CD14-positive monocyte (primary cell): ENCODE data around the gene PLA2G15. TPM values are rescaled to one million over a fixed set of nuclear protein-coding genes. Genes with fewer than 3 reads are reported as not detected.

Experiments used
- DNase-seq, 3 donors: peaks; one replicate each; pipeline ENCODE4 v3.0.0-alpha.2; 2011 to 2022
- H2AFZ ChIP-seq: 2 replicates; pipeline ENCODE4 v1.6.0; 2012; ENCODE audit warnings: mild to moderate bottlenecking, low read depth, low read length, inconsistent platforms; ENCODE audit not compliant: insufficient read depth, poor library complexity, severe bottlenecking
- H3K27ac ChIP-seq, 2 donors: 1 replicate in 1 of 2; 2 replicates in 1 of 2; pipeline ENCODE4 v1.5.1; 2012 to 2013; ENCODE audit warnings: low read length in 2 of 2, control low read depth in 1 of 2, inconsistent platforms in 1 of 2, low read depth in 1 of 2, mild to moderate bottlenecking in 1 of 2
- H3K27me3 ChIP-seq, 2 donors: one replicate each; pipeline versions ENCODE4 v1.6.0 to v1.6.1; 2011 to 2013; ENCODE audit warnings: low read length in 2 of 2; ENCODE audit not compliant: control insufficient read depth in 2 of 2, insufficient read depth in 2 of 2
- H3K36me3 ChIP-seq, 2 donors: replicated peaks in 1 of 2; 1 replicate in 1 of 2; 2 replicates in 1 of 2; pipeline versions ENCODE4 v1.5.1 to v1.6.1; 2012 to 2013; ENCODE audit warnings: low read length in 2 of 2, control low read depth in 1 of 2, inconsistent platforms in 1 of 2, mild to moderate bottlenecking in 1 of 2; ENCODE audit not compliant: insufficient read depth in 2 of 2, control insufficient read depth in 1 of 2
- H3K4me1 ChIP-seq, 2 donors: 1 replicate in 1 of 2; 2 replicates in 1 of 2; pipeline versions ENCODE4 v1.5.1 to v1.6.1; 2012 to 2013; ENCODE audit warnings: low read length in 2 of 2, control low read depth in 1 of 2, inconsistent platforms in 1 of 2, mild to moderate bottlenecking in 1 of 2, moderate library complexity in 1 of 2; ENCODE audit not compliant: insufficient read depth in 2 of 2, control insufficient read depth in 1 of 2
- H3K4me2 ChIP-seq: replicated peaks from 2 replicates; pipeline ENCODE3; 2012; ENCODE audit warnings: low read length, moderate library complexity, mild to moderate bottlenecking; ENCODE audit not compliant: poor library complexity, severe bottlenecking; ENCODE audit errors: extremely low read depth
- H3K4me3 ChIP-seq, 3 experiments: fragments of 200-600 bp in 1 of 3; sonication (generic) in 1 of 3; replicated peaks in 1 of 3; 1 replicate in 2 of 3; 2 replicates in 1 of 3; pipeline ENCODE4 v1.5.1; 2011 to 2013; ENCODE audit warnings: low read length in 3 of 3, mild to moderate bottlenecking in 3 of 3, control low read depth in 2 of 3, low read depth in 2 of 3, inconsistent platforms in 1 of 3, moderate library complexity in 1 of 3
- H3K79me2 ChIP-seq: 2 replicates; pipeline ENCODE4 v1.6.0; 2012; ENCODE audit warnings: mild to moderate bottlenecking, control low read depth, inconsistent platforms, low read length, moderate library complexity; ENCODE audit not compliant: insufficient read depth
- H3K9ac ChIP-seq: 2 replicates; pipeline ENCODE4 v1.6.0; 2017; ENCODE audit warnings: low read length, mild to moderate bottlenecking; ENCODE audit not compliant: insufficient read depth, poor library complexity, severe bottlenecking
- H3K9me3 ChIP-seq, 2 donors: replicated peaks in 1 of 2; 1 replicate in 1 of 2; 2 replicates in 1 of 2; pipeline versions ENCODE4 v1.5.1 to v1.6.1; 2012 to 2013; ENCODE audit warnings: low read length in 2 of 2, control low read depth in 1 of 2; ENCODE audit not compliant: control insufficient read depth in 1 of 2, insufficient read depth in 1 of 2
- H4K20me1 ChIP-seq: 2 replicates; pipeline ENCODE4 v1.6.0; 2012; ENCODE audit warnings: mild to moderate bottlenecking, low read length, control low read depth, moderate library complexity; ENCODE audit not compliant: insufficient read depth
- H3K27ac Mint-ChIP-seq, 7 donors: one replicate each; pipeline ENCODE4 v1.8.0; 2020; ENCODE audit warnings: mild to moderate bottlenecking in 7 of 7, mixed read lengths in 7 of 7, moderate library complexity in 6 of 7, inconsistent platforms in 2 of 7
- H3K27me3 Mint-ChIP-seq, 3 donors: one replicate each; pipeline ENCODE4 v1.8.0; 2021 to 2022; ENCODE audit warnings: low read depth in 3 of 3, mild to moderate bottlenecking in 3 of 3, mixed read lengths in 3 of 3, moderate library complexity in 3 of 3, inconsistent platforms in 1 of 3
- H3K36me3 Mint-ChIP-seq, 2 donors: one replicate each; pipeline ENCODE4 v1.8.0; 2020; ENCODE audit warnings: mixed read lengths in 2 of 2, inconsistent platforms in 1 of 2, mild to moderate bottlenecking in 1 of 2
- H3K4me1 Mint-ChIP-seq: one replicate; pipeline ENCODE4 v1.8.0; 2020; ENCODE audit warnings: mild to moderate bottlenecking, mixed read lengths
- H3K4me3 Mint-ChIP-seq, 2 donors: one replicate each; pipeline ENCODE4 v1.8.0; 2020; ENCODE audit warnings: mild to moderate bottlenecking in 2 of 2, mixed read lengths in 2 of 2, moderate library complexity in 1 of 2
- H3K9me3 Mint-ChIP-seq, 7 donors: one replicate each; pipeline ENCODE4 v1.8.0; 2020 to 2022; ENCODE audit warnings: mixed read lengths in 7 of 7, mild to moderate bottlenecking in 6 of 7, moderate library complexity in 6 of 7, inconsistent platforms in 2 of 7
- CTCF ChIP-seq: fragments of 200-600 bp; IDR thresholded peaks from one replicate; pipeline ENCODE4 v1.8.0; 2022; ENCODE audit warnings: antibody characterized with exemption, mild to moderate bottlenecking
- WGBS: methylation state at CpG from one replicate; pipeline ENCODE4 v1.1.5; 2013; ENCODE audit warnings: missing lambda C conversion rate; ENCODE audit not compliant: insufficient coverage; 5-methylcytosine and 5-hydroxymethylcytosine counted together
- intact Hi-C, 2 donors: fragments of 100-400 bp; cut with micrococcal nuclease; formaldehyde crosslinking; loops; one replicate each; pipeline versions ENCODE4 v1.15.0 to v1.15.1; 2023
- polyA plus RNA-seq, 3 donors: library from polyadenylated mRNA; depleted of rRNA in 1 of 3; unstranded in 2 of 3; stranded (reverse) in 1 of 3; fragments of 300-500 nt in 2 of 3; fragments of >200 nt in 1 of 3; fragmentation: Illumina TruSeq in 2 of 3; gene quantifications; 1 replicate in 2 of 3; 2 replicates in 1 of 3; pipeline ENCODE4 v1.2.3, GENCODE V29; 2012 to 2021

The PLA2G15 gene
- polyA plus RNA-seq, 3 donors = 27.8 to 34.8 (median 29.5) TPM

GRCh38 chr16:68283346-68283745, 38.2 kb downstream of the PLA2G15 start:
- WGBS = 14% methylated on average over 3 of the region's 5 CpGs
- H3K36me3 Mint-ChIP-seq = peaks cover 43 to 56% of the 10 kb centered on the region in 2 donors
- peak in 1 of 3 donors; percentile 49 for DNase-seq
- no peaks in the 10 kb centered on the region for H4K20me1 ChIP-seq
- peak overlapping the region; percentile 86 to 99 (median 91) for H3K27ac Mint-ChIP-seq
- peaks cover 0 to 2% (median 0%) of the 10 kb centered on the region in 7 donors for H3K9me3 Mint-ChIP-seq
- H3K4me1 Mint-ChIP-seq = peaks cover 66% of the 10 kb centered on the region
- H2AFZ ChIP-seq = peak overlapping the region; percentile 52
- no peaks in the 10 kb centered on the region for H3K9me3 ChIP-seq
- no peaks in the 10 kb centered on the region for H3K27me3 Mint-ChIP-seq
- peak overlapping the region in 1 of 3 experiments; percentile 64 for H3K4me3 ChIP-seq
- peak overlapping the region; percentile 70 to 84 for H3K4me3 Mint-ChIP-seq
- peak overlapping the region; percentile 51 to 79 for H3K27ac ChIP-seq
- no peak overlapping the region for H3K9ac ChIP-seq
- no peak for TF ChIP-seq CTCF
- peaks cover 38% of the 10 kb centered on the region for H3K79me2 ChIP-seq
- peaks cover 59 to 63% of the 10 kb centered on the region in 2 donors for H3K4me1 ChIP-seq
- H3K4me2 ChIP-seq = peak overlapping the region; percentile 68
- intact Hi-C loops = no loop called here
- no peaks in the 10 kb centered on the region for H3K27me3 ChIP-seq
- H3K36me3 ChIP-seq = peaks cover 10 to 43% of the 10 kb centered on the region in 2 donors

DNA sequence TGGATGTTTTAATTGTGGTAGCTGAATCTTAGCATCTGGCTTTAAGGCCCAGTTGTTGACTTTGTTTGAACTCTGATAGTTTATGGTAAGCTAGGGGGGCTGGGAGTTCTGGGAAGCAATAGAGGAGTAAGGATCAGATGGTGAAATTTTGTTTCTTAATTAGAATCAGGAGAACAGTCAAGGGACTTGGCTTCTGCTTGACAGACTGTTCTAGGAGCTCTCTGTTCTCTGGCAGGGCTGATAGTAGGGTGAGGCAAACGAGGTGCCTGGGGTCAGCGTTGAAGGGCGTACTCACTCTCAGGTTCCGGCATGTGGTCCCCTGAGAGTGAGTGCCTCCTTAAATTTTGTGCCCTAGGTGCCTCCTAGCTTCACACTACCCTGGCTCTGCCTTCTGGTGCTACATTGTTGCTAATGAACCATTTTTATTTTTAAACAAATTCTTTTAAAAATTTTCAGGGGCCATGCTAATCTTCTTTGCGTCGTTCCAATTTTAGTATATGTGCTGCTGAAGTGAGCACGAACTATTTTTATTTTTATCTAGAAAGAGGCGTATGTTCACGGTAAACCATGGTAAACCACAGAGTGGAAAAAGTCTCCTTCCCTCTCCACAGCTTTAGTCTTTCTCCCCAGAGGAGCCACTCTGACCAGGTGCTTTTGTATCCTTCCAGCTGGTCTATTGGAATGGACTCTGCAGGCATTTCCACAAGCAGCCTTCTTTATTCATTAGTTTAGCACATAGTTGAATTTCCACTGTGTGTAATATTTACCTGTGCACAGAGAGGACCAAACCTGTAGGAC, 38.8 kb downstream of the PLA2G15 start:
- peak overlapping the region in 1 of 3 experiments; percentile 64 for H3K4me3 ChIP-seq
- Mint-ChIP-seq H3K27me3 (no peaks in the 10 kb centered on the region), H3K27ac (peak overlapping the region; percentile 86 to 99 (median 95)), H3K4me3 (peak overlapping the region; percentile 70 to 89), H3K4me1 (peaks cover 69% of the 10 kb centered on the region), H3K36me3 (peaks cover 43 to 55% of the 10 kb centered on the region in 2 donors), H3K9me3 (peaks cover 0 to 2% (median 0%) of the 10 kb centered on the region in 7 donors)
- TF ChIP-seq CTCF = no peak
- H3K27ac ChIP-seq = peak overlapping the region; percentile 51 to 79
- peak overlapping the region; percentile 52 for H2AFZ ChIP-seq
- no peaks in the 10 kb centered on the region for H3K27me3 ChIP-seq
- H3K4me1 ChIP-seq = peaks cover 59 to 66% of the 10 kb centered on the region in 2 donors
- no peak for DNase-seq
- no peaks in the 10 kb centered on the region for H3K9me3 ChIP-seq
- H3K79me2 ChIP-seq = peaks cover 38% of the 10 kb centered on the region
- no peaks in the 10 kb centered on the region for H4K20me1 ChIP-seq
- WGBS = 40% methylated on average over 1 of the region's 9 CpGs
- intact Hi-C loops = no loop called here
- H3K36me3 ChIP-seq = peaks cover 10 to 46% of the 10 kb centered on the region in 2 donors
- H3K9ac ChIP-seq = no peak overlapping the region
- peak overlapping the region; percentile 68 for H3K4me2 ChIP-seq
